Measurements from ENCODE around the gene GPER1.

Gene GPER1

GRCh38 chr7:1054438-1054837 is 33.5 kb upstream of the GPER1 start:
- DNase-seq = no peak

- no peak for DNase-seq
Observed at GRCh38 chr7:1054861-1055450, 33.0 kb upstream of the GPER1 start.

GRCh38 chr7:1055491-1055955 is 32.4 kb upstream of the GPER1 start:
- no peak for DNase-seq

- DNase-seq = no peak
Observed at GRCh38 chr7:1055956-1056784, 31.7 kb upstream of the GPER1 start.

GRCh38 chr7:1056785-1057410 is 31.0 kb upstream of the GPER1 start:
- no peak for DNase-seq

- DNase-seq = no peak
Observed at GRCh38 chr7:1057416-1058291, 30.3 kb upstream of the GPER1 start.

- DNase-seq = no peak
Observed at GRCh38 chr7:1058311-1058710, 29.6 kb upstream of the GPER1 start.

- DNase-seq = no peak
Observed at GRCh38 chr7:1058821-1059199, 29.1 kb upstream of the GPER1 start.

- DNase-seq = no peak
Observed at GRCh38 chr7:1059200-1060091, 28.5 kb upstream of the GPER1 start.

- no peak for DNase-seq
Observed at GRCh38 chr7:1060315-1061072, 27.4 kb upstream of the GPER1 start.

GRCh38 chr7:1061180-1061579 is 26.7 kb upstream of the GPER1 start:
- DNase-seq = no peak

GRCh38 chr7:1062296-1063294 is 25.3 kb upstream of the GPER1 start:
- no peak for DNase-seq

GRCh38 chr7:1063361-1063760 is 24.6 kb upstream of the GPER1 start:
- DNase-seq = no peak

GRCh38 chr7:1064581-1064980 is 23.3 kb upstream of the GPER1 start:
- DNase-seq = no peak

- no peak for DNase-seq
Observed at GRCh38 chr7:1065263-1065584, 22.7 kb upstream of the GPER1 start.

GRCh38 chr7:1065585-1066241 is 22.2 kb upstream of the GPER1 start:
- no peak for DNase-seq

- DNase-seq = no peak
Observed at GRCh38 chr7:1066242-1066588, 21.7 kb upstream of the GPER1 start.

- DNase-seq = no peak
Observed at GRCh38 chr7:1068013-1068412, 19.9 kb upstream of the GPER1 start.

GRCh38 chr7:1068619-1069018 is 19.3 kb upstream of the GPER1 start:
- no peak for DNase-seq

- DNase-seq = no peak
Observed at GRCh38 chr7:1070544-1071011, 17.3 kb upstream of the GPER1 start.

Measured in NCI-H1417 treated with DMSO at 0.1 percent for 48 hours (cell line).